HepG2 (cell line): ENCODE measurements around the gene TM6SF1. TPM values are rescaled to one million over a fixed set of nuclear protein-coding genes. Genes with fewer than 3 reads are reported as not detected.

Experiments
- ATAC-seq: fragments of 200-7000 bp; cut with Tn5 transposase; 3 replicates; pipeline ENCODE4 v1.9.1; 2020; ENCODE audit warnings: mild to moderate bottlenecking, moderate library complexity
- BruUV-seq: library from RNA; stranded (reverse); fragments of 400-500 nt; replicated peaks from 2 replicates; lab custom pipeline; 2021; lab: Mats Ljungman, UMichigan
- CTCF ChIA-PET: fragments of 300-600 bp; formaldehyde crosslinking; extraction: SDS; loops from one replicate; lab custom pipeline; 2021; ENCODE audit warnings: low total read pairs, inconsistent platforms, low intra/inter-chr PET ratio; lab: Yijun Ruan, JAX
- POLR2A ChIA-PET: fragments of 350-600 bp; sonication (Branson Sonifier 250); formaldehyde crosslinking; loops from one replicate; lab custom pipeline; 2020; ENCODE audit warnings: antibody characterized with exemption, inconsistent platforms; lab: Yijun Ruan, JAX
- DNase-seq: peaks from one replicate; pipeline ENCODE4 v3.0.0-alpha.2; 2015; ENCODE audit warnings: low spot score
- FAIRE-seq: peaks from 3 replicates; lab custom pipeline; 2011; peaks lifted over from hg19 to GRCh38; lab: Jason Lieb, UNC
- H2AFZ ChIP-seq: one replicate; pipeline ENCODE4 v1.6.1; 2011; ENCODE audit warnings: low read length, inconsistent platforms
- H3K27ac ChIP-seq: fragments of 300-600 bp; 3 replicates; pipeline ENCODE4 v1.8.0; 2011; ENCODE audit warnings: mixed run types, mild to moderate bottlenecking, mixed read lengths, low read length, inconsistent platforms; ENCODE audit not compliant: insufficient read depth; ENCODE audit errors: extremely low read length
- H3K27me3 ChIP-seq, 2 experiments: fragments of 200-600 bp in 1 of 2; 2 replicates in 1 of 2; 3 replicates in 1 of 2; pipeline versions ENCODE4 v1.6.0 to v1.8.0; 2011; ENCODE audit warnings: low read length in 2 of 2, mild to moderate bottlenecking in 2 of 2, moderate library complexity in 2 of 2, inconsistent platforms in 1 of 2; ENCODE audit not compliant: insufficient read depth in 2 of 2, control insufficient read depth in 1 of 2
- H3K36me3 ChIP-seq, 2 experiments: fragments of 200-600 bp in 1 of 2; replicated peaks in 1 of 2; 2 replicates in 1 of 2; 3 replicates in 1 of 2; pipeline versions ENCODE4 v1.5.1 to v1.8.0; 2011; ENCODE audit warnings: low read length in 2 of 2, inconsistent platforms in 1 of 2; ENCODE audit not compliant: insufficient read depth in 2 of 2, control insufficient read depth in 1 of 2
- H3K4me1 ChIP-seq: 2 replicates; pipeline ENCODE4 v1.5.1; 2012; ENCODE audit warnings: low read length, inconsistent platforms; ENCODE audit not compliant: insufficient read depth
- H3K4me2 ChIP-seq: 2 replicates; pipeline ENCODE4 v1.6.0; 2011; ENCODE audit warnings: low read depth, low read length, inconsistent platforms
- H3K4me3 ChIP-seq, 3 experiments: fragments of 200-600 bp in 1 of 3; sonication (generic), shearing (Covaris generic) in 1 of 3; replicated peaks in 1 of 3; 2 replicates each; pipeline ENCODE4 v1.5.1; 2011 to 2016; ENCODE audit warnings: low read length in 3 of 3, inconsistent platforms in 2 of 3, low read depth in 2 of 3, mild to moderate bottlenecking in 2 of 3, control low read depth in 1 of 3, mixed read lengths in 1 of 3; ENCODE audit not compliant: insufficient read depth in 1 of 3
- H3K79me2 ChIP-seq: one replicate; pipeline ENCODE4 v1.6.1; 2011; ENCODE audit warnings: low read length, inconsistent platforms; ENCODE audit not compliant: insufficient read depth
- H3K9ac ChIP-seq: 2 replicates; pipeline ENCODE4 v1.6.0; 2011; ENCODE audit warnings: mild to moderate bottlenecking, low read depth, low read length, inconsistent platforms; ENCODE audit not compliant: insufficient read depth
- H3K9me3 ChIP-seq: 2 replicates; pipeline ENCODE4 v1.5.1; 2012; ENCODE audit warnings: mild to moderate bottlenecking, low read length
- H4K20me1 ChIP-seq: 2 replicates; pipeline ENCODE4 v1.6.0; 2011; ENCODE audit warnings: inconsistent platforms, mild to moderate bottlenecking, low read length, moderate library complexity; ENCODE audit not compliant: insufficient read depth
- FOXM1 ChIP-seq: sonication (generic); formaldehyde crosslinking; IDR thresholded peaks from 2 replicates; pipeline ENCODE4 v1.5.0; 2020; ENCODE audit warnings: missing genetic modification reagents
- HNRNPL ChIP-seq: fragments of 200-400 bp; formaldehyde crosslinking; IDR thresholded peaks from 2 replicates; pipeline ENCODE4 v1.6.1; 2017; ENCODE audit warnings: mild to moderate bottlenecking, low read depth, low read length
- LCORL ChIP-seq, 2 experiments: fragments of 450-650 bp in 1 of 2; sonication (generic) in 1 of 2; formaldehyde crosslinking in 1 of 2; IDR thresholded peaks; 2 replicates each; pipeline versions ENCODE4 v1.5.0 to v1.6.1; 2017 to 2020; ENCODE audit warnings: antibody characterized with exemption in 1 of 2, missing genetic modification reagents in 1 of 2
- MEF2D ChIP-seq: sonication (generic); formaldehyde crosslinking; IDR thresholded peaks from 2 replicates; pipeline ENCODE4 v1.5.1; 2020; ENCODE audit warnings: mild to moderate bottlenecking, missing genetic modification reagents
- NCOA5 ChIP-seq: sonication (generic); formaldehyde crosslinking; IDR thresholded peaks from 2 replicates; pipeline ENCODE4 v1.4.0; 2020; ENCODE audit warnings: missing genetic modification reagents
- RFXANK ChIP-seq: IDR thresholded peaks from 2 replicates; pipeline ENCODE4 v1.6.1; 2016
- SP4 ChIP-seq: sonication (generic); formaldehyde crosslinking; IDR thresholded peaks from 2 replicates; pipeline ENCODE4 v1.8.1; 2023; ENCODE audit warnings: mild to moderate bottlenecking, missing genetic modification reagents
- YEATS2 ChIP-seq: sonication (generic); formaldehyde crosslinking; IDR thresholded peaks from 2 replicates; pipeline ENCODE4 v1.4.0; 2020; ENCODE audit warnings: missing genetic modification reagents, borderline replicate concordance
- ZBTB3 ChIP-seq: sonication (generic); formaldehyde crosslinking; IDR thresholded peaks from 2 replicates; pipeline ENCODE4 v1.4.0; 2020; ENCODE audit warnings: low read depth, mild to moderate bottlenecking, moderate library complexity, missing genetic modification reagents, borderline replicate concordance
- ZFP41 ChIP-seq: sonication (generic); formaldehyde crosslinking; IDR thresholded peaks from 2 replicates; pipeline ENCODE4 v1.4.0; 2020; ENCODE audit warnings: mild to moderate bottlenecking, missing genetic modification reagents, borderline replicate concordance
- ZNF484 ChIP-seq: sonication (generic); formaldehyde crosslinking; IDR thresholded peaks from 2 replicates; pipeline ENCODE4 v1.5.1; 2020; ENCODE audit warnings: mild to moderate bottlenecking, low read depth, missing genetic modification reagents, borderline replicate concordance
- ZNF672 ChIP-seq: sonication (generic); formaldehyde crosslinking; IDR thresholded peaks from 2 replicates; pipeline ENCODE4 v1.8.1; 2022; ENCODE audit warnings: missing genetic modification reagents
- ZNF850 ChIP-seq: sonication (generic); formaldehyde crosslinking; conservative IDR thresholded peaks from 2 replicates; pipeline ENCODE4 v1.9.0; 2021; ENCODE audit warnings: mild to moderate bottlenecking, missing genetic modification reagents
- WGBS: methylation state at CpG from one replicate; pipeline ENCODE4 v1.1.6; 2017; ENCODE audit warnings: low lambda C conversion rate; 5-methylcytosine and 5-hydroxymethylcytosine counted together
- in situ Hi-C: cut with HindIII; loops from 2 replicates; pipeline ENCODE4 v1.10.0; 2017; ENCODE audit warnings: low pct_unique_long_range_greater_than_20kb; ENCODE audit not compliant: extremely low pct_ligation_motif_present
- intact Hi-C: fragments of 100-400 bp; cut with micrococcal nuclease; formaldehyde crosslinking; loops from one replicate; pipeline ENCODE4 v1.10.0; 2022; ENCODE audit not compliant: unreplicated experiment
- polyA plus RNA-seq, 8 experiments: library from polyadenylated mRNA; depleted of rRNA in 3 of 8; stranded (reverse) in 7 of 8; unstranded in 1 of 8; fragments of >200 nt; fragmentation: Illumina TruSeq in 4 of 8; extraction: Trizol in 4 of 8; gene quantifications; 2 replicates each; pipeline versions ENCODE4 v1.2.1 to v1.2.3, GENCODE V29; 2011 to 2016; ENCODE audit warnings: low read depth in 4 of 8, missing spikeins in 1 of 8, mixed read lengths in 1 of 8; ENCODE audit not compliant: insufficient read depth in 1 of 8
- total RNA-seq, 5 experiments: library from RNA; depleted of rRNA; stranded (reverse); fragments of >200 nt; fragmentation: Illumina TruSeq; extraction: Trizol; gene quantifications; 2 replicates each; pipeline ENCODE4 v1.2.3, GENCODE V29; 2016; ENCODE audit warnings: low read depth in 1 of 5
- TF ChIP-seq, protein P1 (sequence below): IDR thresholded peaks from 2 replicates; pipeline ENCODE4 v1.6.1; 2016; ENCODE audit warnings: missing compliant biosample characterization, missing genetic modification reagents, borderline replicate concordance
- TF ChIP-seq, protein P2 (sequence below): fragments of 450-650 bp; IDR thresholded peaks from 2 replicates; pipeline ENCODE4 v1.6.1; 2017; ENCODE audit warnings: mild to moderate bottlenecking
- TF ChIP-seq, protein P3 (sequence below): sonication (generic); formaldehyde crosslinking; IDR thresholded peaks from 2 replicates; pipeline ENCODE4 v1.5.0; 2020; ENCODE audit warnings: mild to moderate bottlenecking, missing genetic modification reagents
- TF ChIP-seq, protein P4 (sequence below): sonication (generic); formaldehyde crosslinking; IDR thresholded peaks from 2 replicates; pipeline ENCODE4 v1.4.0; 2020; ENCODE audit warnings: mild to moderate bottlenecking, missing genetic modification reagents

The TM6SF1 gene
- total and polyA plus RNA-seq, 2 of the 13 experiments (the other 11 are each of a cell fraction or from before 2014, with no cell fraction given): not detected

DNA sequence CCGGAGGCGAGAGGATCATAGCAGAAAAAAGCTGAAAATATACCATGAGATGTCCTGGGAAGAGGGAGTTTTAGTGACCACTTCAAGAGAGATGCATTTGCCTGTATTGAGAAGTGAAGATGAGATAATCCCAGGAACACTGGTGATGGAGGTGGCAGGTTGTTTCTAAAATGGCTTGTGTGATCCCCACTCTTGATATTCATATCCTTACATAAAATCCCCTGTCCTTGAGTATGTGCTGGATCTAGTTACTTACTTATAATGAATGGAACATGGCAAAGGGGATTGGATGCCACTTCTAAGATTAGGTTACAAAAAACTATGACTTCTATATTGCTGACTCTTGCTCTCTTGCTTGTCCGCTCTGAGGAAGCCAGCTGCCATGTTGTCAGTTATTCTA, 78.1 kb downstream of the TM6SF1 start:
- no TSS peak for BruUV-seq
- WGBS: 19% methylated on average over 3 of the region's 3 CpGs
- DNase-seq (no peak), ATAC-seq (no peak), FAIRE-seq (no peak)
- in situ Hi-C loops (no loop called here), intact Hi-C loops (no loop called here)
- Histone ChIP-seq H3K9me3 (no peaks in the 10 kb centered on the region), H3K36me3 (no peaks in the 10 kb centered on the region), H3K4me2 (no peak overlapping the region), H3K4me1 (no peaks in the 10 kb centered on the region), H3K27me3 (no peaks in the 10 kb centered on the region; a peak in 2 of 5 replicates), H3K27ac (no peak overlapping the region), H3K9ac (no peak overlapping the region), H4K20me1 (no peaks in the 10 kb centered on the region), H2AFZ (no peak overlapping the region), H3K79me2 (no peaks in the 10 kb centered on the region), H3K4me3 (no peak overlapping the region)
- ChIA-PET POLR2A (no interaction called here), CTCF (no interaction called here)
- TF ChIP-seq RFXANK (no peak), ZNF672 (no peak), ZFP41 (no peak), SP4 (CRISPR knock-in tag) (no peak), ZBTB3 (CRISPR knock-in tag) (no peak), HNRNPL (no peak), ZNF850 (no peak), NCOA5 (CRISPR knock-in tag) (no peak), MEF2D (CRISPR knock-in tag) (no peak), FOXM1 (no peak), ZNF484 (CRISPR knock-in tag) (no peak), YEATS2 (CRISPR knock-in tag) (no peak), LCORL (IDR thresholded peaks at IDR 0.05) (no peak), LCORL (CRISPR knock-in tag; IDR thresholded peaks at IDR 0.05) (no peak)
- TF ChIP-seq, protein P1, sequence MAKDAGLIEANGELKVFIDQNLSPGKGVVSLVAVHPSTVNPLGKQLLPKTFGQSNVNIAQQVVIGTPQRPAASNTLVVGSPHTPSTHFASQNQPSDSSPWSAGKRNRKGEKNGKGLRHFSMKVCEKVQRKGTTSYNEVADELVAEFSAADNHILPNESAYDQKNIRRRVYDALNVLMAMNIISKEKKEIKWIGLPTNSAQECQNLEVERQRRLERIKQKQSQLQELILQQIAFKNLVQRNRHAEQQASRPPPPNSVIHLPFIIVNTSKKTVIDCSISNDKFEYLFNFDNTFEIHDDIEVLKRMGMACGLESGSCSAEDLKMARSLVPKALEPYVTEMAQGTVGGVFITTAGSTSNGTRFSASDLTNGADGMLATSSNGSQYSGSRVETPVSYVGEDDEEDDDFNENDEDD (CRISPR knock-in tag): no peak
- TF ChIP-seq, protein P2, sequence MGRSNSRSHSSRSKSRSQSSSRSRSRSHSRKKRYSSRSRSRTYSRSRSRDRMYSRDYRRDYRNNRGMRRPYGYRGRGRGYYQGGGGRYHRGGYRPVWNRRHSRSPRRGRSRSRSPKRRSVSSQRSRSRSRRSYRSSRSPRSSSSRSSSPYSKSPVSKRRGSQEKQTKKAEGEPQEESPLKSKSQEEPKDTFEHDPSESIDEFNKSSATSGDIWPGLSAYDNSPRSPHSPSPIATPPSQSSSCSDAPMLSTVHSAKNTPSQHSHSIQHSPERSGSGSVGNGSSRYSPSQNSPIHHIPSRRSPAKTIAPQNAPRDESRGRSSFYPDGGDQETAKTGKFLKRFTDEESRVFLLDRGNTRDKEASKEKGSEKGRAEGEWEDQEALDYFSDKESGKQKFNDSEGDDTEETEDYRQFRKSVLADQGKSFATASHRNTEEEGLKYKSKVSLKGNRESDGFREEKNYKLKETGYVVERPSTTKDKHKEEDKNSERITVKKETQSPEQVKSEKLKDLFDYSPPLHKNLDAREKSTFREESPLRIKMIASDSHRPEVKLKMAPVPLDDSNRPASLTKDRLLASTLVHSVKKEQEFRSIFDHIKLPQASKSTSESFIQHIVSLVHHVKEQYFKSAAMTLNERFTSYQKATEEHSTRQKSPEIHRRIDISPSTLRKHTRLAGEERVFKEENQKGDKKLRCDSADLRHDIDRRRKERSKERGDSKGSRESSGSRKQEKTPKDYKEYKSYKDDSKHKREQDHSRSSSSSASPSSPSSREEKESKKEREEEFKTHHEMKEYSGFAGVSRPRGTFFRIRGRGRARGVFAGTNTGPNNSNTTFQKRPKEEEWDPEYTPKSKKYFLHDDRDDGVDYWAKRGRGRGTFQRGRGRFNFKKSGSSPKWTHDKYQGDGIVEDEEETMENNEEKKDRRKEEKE: no peak
- TF ChIP-seq, protein P3, sequence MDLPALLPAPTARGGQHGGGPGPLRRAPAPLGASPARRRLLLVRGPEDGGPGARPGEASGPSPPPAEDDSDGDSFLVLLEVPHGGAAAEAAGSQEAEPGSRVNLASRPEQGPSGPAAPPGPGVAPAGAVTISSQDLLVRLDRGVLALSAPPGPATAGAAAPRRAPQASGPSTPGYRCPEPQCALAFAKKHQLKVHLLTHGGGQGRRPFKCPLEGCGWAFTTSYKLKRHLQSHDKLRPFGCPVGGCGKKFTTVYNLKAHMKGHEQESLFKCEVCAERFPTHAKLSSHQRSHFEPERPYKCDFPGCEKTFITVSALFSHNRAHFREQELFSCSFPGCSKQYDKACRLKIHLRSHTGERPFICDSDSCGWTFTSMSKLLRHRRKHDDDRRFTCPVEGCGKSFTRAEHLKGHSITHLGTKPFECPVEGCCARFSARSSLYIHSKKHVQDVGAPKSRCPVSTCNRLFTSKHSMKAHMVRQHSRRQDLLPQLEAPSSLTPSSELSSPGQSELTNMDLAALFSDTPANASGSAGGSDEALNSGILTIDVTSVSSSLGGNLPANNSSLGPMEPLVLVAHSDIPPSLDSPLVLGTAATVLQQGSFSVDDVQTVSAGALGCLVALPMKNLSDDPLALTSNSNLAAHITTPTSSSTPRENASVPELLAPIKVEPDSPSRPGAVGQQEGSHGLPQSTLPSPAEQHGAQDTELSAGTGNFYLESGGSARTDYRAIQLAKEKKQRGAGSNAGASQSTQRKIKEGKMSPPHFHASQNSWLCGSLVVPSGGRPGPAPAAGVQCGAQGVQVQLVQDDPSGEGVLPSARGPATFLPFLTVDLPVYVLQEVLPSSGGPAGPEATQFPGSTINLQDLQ (CRISPR knock-in tag): no peak
- TF ChIP-seq, protein P4, sequence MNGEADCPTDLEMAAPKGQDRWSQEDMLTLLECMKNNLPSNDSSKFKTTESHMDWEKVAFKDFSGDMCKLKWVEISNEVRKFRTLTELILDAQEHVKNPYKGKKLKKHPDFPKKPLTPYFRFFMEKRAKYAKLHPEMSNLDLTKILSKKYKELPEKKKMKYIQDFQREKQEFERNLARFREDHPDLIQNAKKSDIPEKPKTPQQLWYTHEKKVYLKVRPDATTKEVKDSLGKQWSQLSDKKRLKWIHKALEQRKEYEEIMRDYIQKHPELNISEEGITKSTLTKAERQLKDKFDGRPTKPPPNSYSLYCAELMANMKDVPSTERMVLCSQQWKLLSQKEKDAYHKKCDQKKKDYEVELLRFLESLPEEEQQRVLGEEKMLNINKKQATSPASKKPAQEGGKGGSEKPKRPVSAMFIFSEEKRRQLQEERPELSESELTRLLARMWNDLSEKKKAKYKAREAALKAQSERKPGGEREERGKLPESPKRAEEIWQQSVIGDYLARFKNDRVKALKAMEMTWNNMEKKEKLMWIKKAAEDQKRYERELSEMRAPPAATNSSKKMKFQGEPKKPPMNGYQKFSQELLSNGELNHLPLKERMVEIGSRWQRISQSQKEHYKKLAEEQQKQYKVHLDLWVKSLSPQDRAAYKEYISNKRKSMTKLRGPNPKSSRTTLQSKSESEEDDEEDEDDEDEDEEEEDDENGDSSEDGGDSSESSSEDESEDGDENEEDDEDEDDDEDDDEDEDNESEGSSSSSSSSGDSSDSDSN (CRISPR knock-in tag): no peak
